ENCODE measurements around the gene TIMM13.

TIMM13 gene

GRCh38 chr19:2451138-2451537, 23.8 kb upstream of the TIMM13 start:
- no peaks in the 10 kb centered on the region; the same call in 1 of the 2 replicates for H4K20me1 ChIP-seq (ENCODE audit: insufficient read depth)
- no peaks in the 10 kb centered on the region for H3K27me3 ChIP-seq (ENCODE audit: insufficient read depth, low read depth)
- H3K79me2 ChIP-seq (ENCODE audit: insufficient read depth, low read depth), result peaks cover 80% of the 10 kb centered on the region
- no peak overlapping the region for H2AFZ ChIP-seq (ENCODE audit: low read depth)
- H3K4me3 ChIP-seq (IDR thresholded peaks at IDR 0.05; ENCODE audit: insufficient read depth, low read depth, low read length), result no peak overlapping the region
- TF ChIP-seq, protein P1, sequence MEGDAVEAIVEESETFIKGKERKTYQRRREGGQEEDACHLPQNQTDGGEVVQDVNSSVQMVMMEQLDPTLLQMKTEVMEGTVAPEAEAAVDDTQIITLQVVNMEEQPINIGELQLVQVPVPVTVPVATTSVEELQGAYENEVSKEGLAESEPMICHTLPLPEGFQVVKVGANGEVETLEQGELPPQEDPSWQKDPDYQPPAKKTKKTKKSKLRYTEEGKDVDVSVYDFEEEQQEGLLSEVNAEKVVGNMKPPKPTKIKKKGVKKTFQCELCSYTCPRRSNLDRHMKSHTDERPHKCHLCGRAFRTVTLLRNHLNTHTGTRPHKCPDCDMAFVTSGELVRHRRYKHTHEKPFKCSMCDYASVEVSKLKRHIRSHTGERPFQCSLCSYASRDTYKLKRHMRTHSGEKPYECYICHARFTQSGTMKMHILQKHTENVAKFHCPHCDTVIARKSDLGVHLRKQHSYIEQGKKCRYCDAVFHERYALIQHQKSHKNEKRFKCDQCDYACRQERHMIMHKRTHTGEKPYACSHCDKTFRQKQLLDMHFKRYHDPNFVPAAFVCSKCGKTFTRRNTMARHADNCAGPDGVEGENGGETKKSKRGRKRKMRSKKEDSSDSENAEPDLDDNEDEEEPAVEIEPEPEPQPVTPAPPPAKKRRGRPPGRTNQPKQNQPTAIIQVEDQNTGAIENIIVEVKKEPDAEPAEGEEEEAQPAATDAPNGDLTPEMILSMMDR (conservative IDR thresholded peaks at IDR 0.05; ENCODE audit: low read depth, low read length), result no peak
- H3K4me2 ChIP-seq, result no peak overlapping the region
- no peak overlapping the region for H3K27ac ChIP-seq
- no peak overlapping the region for H3K9ac ChIP-seq
- peaks cover 48% of the 10 kb centered on the region for H3K4me1 ChIP-seq (ENCODE audit: low read depth, poor library complexity, severe bottlenecking)
- H3K36me3 ChIP-seq (ENCODE audit: insufficient read depth), result no peaks in the 10 kb centered on the region

GRCh38 chr19:2449019-2449418, 21.6 kb upstream of the TIMM13 start:
- no peaks in the 10 kb centered on the region for H3K27me3 ChIP-seq (ENCODE audit: insufficient read depth, low read depth)
- H3K27ac ChIP-seq, result no peak overlapping the region
- H4K20me1 ChIP-seq (ENCODE audit: insufficient read depth), result peaks cover 4% of the 10 kb centered on the region; the same call in 1 of the 2 replicates
- no peak overlapping the region for H3K4me3 ChIP-seq (IDR thresholded peaks at IDR 0.05; ENCODE audit: insufficient read depth, low read depth, low read length)
- no peak overlapping the region for H3K9ac ChIP-seq
- peaks cover 35% of the 10 kb centered on the region for H3K4me1 ChIP-seq (ENCODE audit: low read depth, poor library complexity, severe bottlenecking)
- H2AFZ ChIP-seq (ENCODE audit: low read depth), result no peak overlapping the region
- H3K36me3 ChIP-seq (ENCODE audit: insufficient read depth), result no peaks in the 10 kb centered on the region
- TF ChIP-seq, protein P1 (conservative IDR thresholded peaks at IDR 0.05; ENCODE audit: low read depth, low read length), result no peak
- H3K4me2 ChIP-seq, result no peak overlapping the region
- peaks cover 66% of the 10 kb centered on the region; the same call in 1 of the 2 replicates for H3K79me2 ChIP-seq (ENCODE audit: insufficient read depth, low read depth)

- peaks cover 4% of the 10 kb centered on the region; the same call in 1 of the 2 replicates for H4K20me1 ChIP-seq (ENCODE audit: insufficient read depth)
Measured at GRCh38 chr19:2446381-2446780, 19.0 kb upstream of the TIMM13 start.

GRCh38 chr19:2444251-2445002, 17.0 kb upstream of the TIMM13 start:
- Histone ChIP-seq H4K20me1 (ENCODE audit: insufficient read depth) (peaks cover 4% of the 10 kb centered on the region; the same call in 1 of the 2 replicates), H3K4me2 (no peak overlapping the region), H3K36me3 (ENCODE audit: insufficient read depth) (peaks cover 6% of the 10 kb centered on the region; the same call in 1 of the 2 replicates), H3K27ac (no peak overlapping the region), H3K9ac (no peak overlapping the region), H3K4me3 (IDR thresholded peaks at IDR 0.05; ENCODE audit: insufficient read depth, low read depth, low read length) (no peak overlapping the region), H2AFZ (ENCODE audit: low read depth) (no peak overlapping the region), H3K79me2 (ENCODE audit: insufficient read depth, low read depth) (peaks cover 64% of the 10 kb centered on the region; the same call in 1 of the 2 replicates), H3K4me1 (ENCODE audit: low read depth, poor library complexity, severe bottlenecking) (peaks cover 35% of the 10 kb centered on the region), H3K27me3 (ENCODE audit: insufficient read depth, low read depth) (no peaks in the 10 kb centered on the region)
- TF ChIP-seq, protein P1 (conservative IDR thresholded peaks at IDR 0.05; ENCODE audit: low read depth, low read length), result no peak

More at GRCh38 chr19:2446381-2446780, 19.0 kb upstream of the TIMM13 start:
- H3K79me2 ChIP-seq (ENCODE audit: insufficient read depth, low read depth), result peaks cover 71% of the 10 kb centered on the region; the same call in 1 of the 2 replicates
- H2AFZ ChIP-seq (ENCODE audit: low read depth), result no peak overlapping the region
- H3K4me2 ChIP-seq, result peak overlapping the region; percentile 71; the same call in 1 of the 2 replicates
- H3K9ac ChIP-seq, result peak overlapping the region; percentile 12; the same call in 1 of the 2 replicates
- TF ChIP-seq, protein P1 (conservative IDR thresholded peaks at IDR 0.05; ENCODE audit: low read depth, low read length), result no peak
- peaks cover 35% of the 10 kb centered on the region for H3K4me1 ChIP-seq (ENCODE audit: low read depth, poor library complexity, severe bottlenecking)
- H3K4me3 ChIP-seq (IDR thresholded peaks at IDR 0.05; ENCODE audit: insufficient read depth, low read depth, low read length), result no peak overlapping the region
- peak overlapping the region; percentile 45 for H3K27ac ChIP-seq
- no peaks in the 10 kb centered on the region for H3K27me3 ChIP-seq (ENCODE audit: insufficient read depth, low read depth)
- peaks cover 6% of the 10 kb centered on the region; the same call in 1 of the 2 replicates for H3K36me3 ChIP-seq (ENCODE audit: insufficient read depth)
